ENCODE data around the gene RALGDS.

Gene RALGDS

GRCh38 chr9:133113949-133114885, 6.8 kb downstream of the RALGDS start:
- Histone ChIP-seq H3K27ac (no peak overlapping the region), H3K4me3 (ENCODE audit: low read depth, low read length) (no peak overlapping the region), H3K27me3 (replicated peaks) (no peaks in the 10 kb centered on the region), H3K36me3 (replicated peaks) (peaks cover 2% of the 10 kb centered on the region)
- TF ChIP-seq CTCF (IDR thresholded peaks at IDR 0.05; ENCODE audit: low read depth, low read length, missing control alignments), result no peak
- no peak for DNase-seq
- in situ Hi-C loops (cut with HindIII; ENCODE audit: low pct_ligation_motif_present, low sequenced_read_pairs), result no loop called here

GRCh38 chr9:133113163-133113948, 7.7 kb downstream of the RALGDS start:
- DNase-seq, result no peak
- H3K4me3 ChIP-seq (ENCODE audit: low read depth, low read length), result no peak overlapping the region
- H3K36me3 ChIP-seq (replicated peaks), result peaks cover 7% of the 10 kb centered on the region
- no peak for TF ChIP-seq CTCF (IDR thresholded peaks at IDR 0.05; ENCODE audit: low read depth, low read length, missing control alignments)
- in situ Hi-C loops (cut with HindIII; ENCODE audit: low pct_ligation_motif_present, low sequenced_read_pairs), result no loop called here
- no peak overlapping the region for H3K27ac ChIP-seq
- H3K27me3 ChIP-seq (replicated peaks), result no peaks in the 10 kb centered on the region

DNA sequence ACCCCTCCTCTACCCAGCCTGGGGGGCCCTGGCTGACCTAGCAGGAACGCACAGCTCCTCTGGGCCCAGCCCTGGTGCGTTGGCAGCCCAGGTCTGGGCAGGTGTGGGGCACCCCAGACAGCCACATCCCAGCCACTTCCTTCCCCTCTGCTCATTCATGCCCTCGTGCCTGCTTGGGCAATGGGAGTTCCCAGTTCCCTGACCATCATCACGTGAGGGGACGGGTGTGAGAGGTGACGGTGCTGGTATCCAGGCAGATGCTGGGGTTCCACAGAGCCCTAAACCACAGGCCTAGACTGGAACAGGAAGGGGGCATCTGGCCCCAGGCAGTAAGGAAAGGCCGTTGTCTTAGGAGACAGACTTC, 8.4 kb downstream of the RALGDS start:
- in situ Hi-C loops (cut with HindIII; ENCODE audit: low pct_ligation_motif_present, low sequenced_read_pairs), result no loop called here
- no peaks in the 10 kb centered on the region for H3K27me3 ChIP-seq (replicated peaks)
- no peak for TF ChIP-seq CTCF (IDR thresholded peaks at IDR 0.05; ENCODE audit: low read depth, low read length, missing control alignments)
- H3K36me3 ChIP-seq (replicated peaks), result peaks cover 11% of the 10 kb centered on the region
- no peak overlapping the region for H3K27ac ChIP-seq
- H3K4me3 ChIP-seq (ENCODE audit: low read depth, low read length), result no peak overlapping the region
- no peak for DNase-seq

- no peak for DNase-seq
- in situ Hi-C loops (cut with HindIII; ENCODE audit: low pct_ligation_motif_present, low sequenced_read_pairs), result no loop called here
- Histone ChIP-seq H3K27me3 (replicated peaks) (no peaks in the 10 kb centered on the region), H3K36me3 (replicated peaks) (peaks cover 13% of the 10 kb centered on the region), H3K4me3 (ENCODE audit: low read depth, low read length) (no peak overlapping the region), H3K27ac (no peak overlapping the region)
- TF ChIP-seq CTCF (IDR thresholded peaks at IDR 0.05; ENCODE audit: low read depth, low read length, missing control alignments), result no peak
Measured at GRCh38 chr9:133111808-133112662, 9.0 kb downstream of the RALGDS start.

DNA sequence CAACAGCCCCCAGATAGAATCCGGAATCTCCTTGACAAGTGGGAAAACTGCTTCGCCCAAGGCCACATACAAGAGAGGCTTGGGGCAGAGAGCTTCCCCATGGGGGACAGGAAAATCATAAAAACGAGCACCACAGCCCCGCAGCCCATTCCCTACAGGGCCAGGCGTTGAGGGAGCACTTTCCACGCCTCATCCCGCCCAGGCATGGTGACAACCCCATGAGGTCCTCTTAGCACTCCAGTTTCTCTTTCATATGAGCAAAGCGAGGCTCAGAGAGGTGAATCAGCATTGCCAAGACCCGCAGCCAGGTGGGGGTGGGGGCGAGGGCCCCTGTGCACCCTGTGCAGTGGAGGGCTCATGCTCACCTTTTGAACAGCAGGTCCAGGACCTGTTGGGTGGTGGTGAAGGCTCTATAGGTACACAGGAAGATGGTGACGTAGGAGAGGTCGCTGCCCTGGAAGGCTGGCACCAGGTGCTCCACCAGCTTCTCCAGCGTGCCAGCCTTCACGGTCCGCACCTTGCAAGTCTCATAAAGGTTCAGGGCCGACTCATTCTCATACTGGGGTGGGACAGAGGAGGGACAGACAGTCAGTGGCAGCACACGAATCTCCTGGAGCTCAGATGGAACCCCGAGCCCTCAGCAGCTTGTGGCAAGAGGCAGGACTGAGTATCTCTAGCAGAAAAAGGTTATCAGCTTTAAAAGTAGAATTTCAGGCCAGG, 10.9 kb downstream of the RALGDS start:
- Histone ChIP-seq H3K36me3 (replicated peaks) (peaks cover 21% of the 10 kb centered on the region), H3K4me3 (ENCODE audit: low read depth, low read length) (no peak overlapping the region), H3K27ac (no peak overlapping the region), H3K27me3 (replicated peaks) (no peaks in the 10 kb centered on the region)
- in situ Hi-C loops (cut with HindIII; ENCODE audit: low pct_ligation_motif_present, low sequenced_read_pairs), result no loop called here
- DNase-seq, result no peak
- TF ChIP-seq CTCF (IDR thresholded peaks at IDR 0.05; ENCODE audit: low read depth, low read length, missing control alignments), result no peak
